ENCODE results near the gene PIF1.
A peak's percentile ranks its signal among the peaks of the same experiment; 100 is the strongest.
"Not testable (repeated sequence)": the region's sequence is repeated elsewhere in the genome, so short reads cannot be mapped to it uniquely, and the experiment has no call there.

PIF1 gene

DNA sequence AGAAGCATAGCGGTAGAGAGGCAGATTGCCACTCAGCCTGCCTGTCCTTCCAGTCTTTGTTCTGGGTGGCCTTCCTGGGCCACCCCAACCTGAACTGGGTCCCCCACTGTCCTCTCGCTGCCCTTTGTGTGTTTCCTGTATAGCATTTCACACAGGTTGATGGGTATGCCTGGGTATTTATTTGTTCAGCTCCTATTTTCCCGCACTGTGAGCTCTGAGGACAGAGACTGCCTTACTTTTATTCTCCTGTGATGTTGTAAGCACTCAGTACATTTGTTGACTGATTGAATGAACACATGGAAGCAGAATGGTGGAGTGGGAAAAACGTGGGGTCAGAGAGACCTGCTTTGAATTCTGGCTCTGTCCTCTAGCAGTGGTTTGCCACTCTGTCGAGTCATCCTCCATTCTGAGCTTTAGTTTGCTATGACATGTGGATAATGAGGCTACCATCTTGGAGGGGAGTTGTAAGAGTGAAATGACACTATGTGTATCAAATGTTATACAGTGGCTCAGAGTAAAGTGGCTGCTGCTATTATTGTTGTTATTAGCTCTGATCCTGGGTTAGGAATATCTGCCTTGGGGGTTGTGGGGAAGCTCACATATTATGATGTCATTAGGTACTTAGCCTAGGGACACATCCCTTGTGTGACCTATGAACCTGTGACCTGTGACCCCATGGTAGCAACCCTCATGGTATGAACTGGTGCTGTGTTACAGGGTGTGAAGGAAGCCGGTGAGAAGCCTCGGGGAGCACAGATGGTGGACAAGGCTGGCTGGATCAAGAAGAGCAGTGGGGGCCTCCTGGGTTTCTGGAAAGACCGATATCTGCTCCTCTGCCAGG lies 22.6 kb upstream of the PIF1 start:
- DNase-seq (ENCODE audit: low read depth): no peak

DNA sequence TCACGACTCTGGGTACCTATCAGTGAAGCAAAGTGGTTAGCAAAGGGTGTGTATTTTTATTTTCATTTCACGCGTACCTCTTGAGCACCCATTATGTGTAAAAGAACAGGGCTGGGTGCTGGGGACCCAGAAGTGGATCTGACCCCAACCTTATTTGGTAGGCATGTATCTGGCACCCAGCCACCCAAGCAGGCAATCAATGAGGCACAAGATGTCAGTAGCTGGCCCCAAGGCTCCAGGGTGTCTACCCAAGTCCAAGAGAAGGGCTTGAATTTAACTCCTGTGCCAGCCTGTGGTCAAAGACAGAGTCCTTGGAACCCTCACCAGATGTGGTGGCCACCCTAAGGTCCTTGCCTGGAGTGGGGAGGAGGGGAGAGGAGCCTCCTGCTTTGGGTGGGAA lies 22.0 kb upstream of the PIF1 start:
- no peak for DNase-seq (ENCODE audit: low read depth)

DNA sequence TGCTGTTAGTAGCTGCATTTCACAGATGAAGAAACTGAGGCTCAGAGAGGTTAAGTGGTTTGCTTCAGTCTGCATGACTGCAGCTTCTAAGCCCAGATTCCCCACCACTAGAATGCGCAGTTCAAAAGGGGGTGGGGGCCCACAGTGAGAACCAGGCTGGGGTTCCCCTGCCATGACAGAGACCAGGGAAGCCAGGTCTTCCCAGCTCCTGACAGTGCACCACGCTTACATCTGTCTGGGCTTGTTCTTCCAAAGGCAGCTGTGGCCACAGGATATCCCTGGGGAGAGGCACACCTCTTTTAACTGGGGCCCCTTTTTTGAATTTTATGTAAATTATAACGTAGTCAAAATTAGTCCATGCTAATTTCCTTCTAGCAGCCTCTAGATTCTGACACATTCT lies 21.6 kb upstream of the PIF1 start:
- DNase-seq (ENCODE audit: low read depth): no peak

DNA sequence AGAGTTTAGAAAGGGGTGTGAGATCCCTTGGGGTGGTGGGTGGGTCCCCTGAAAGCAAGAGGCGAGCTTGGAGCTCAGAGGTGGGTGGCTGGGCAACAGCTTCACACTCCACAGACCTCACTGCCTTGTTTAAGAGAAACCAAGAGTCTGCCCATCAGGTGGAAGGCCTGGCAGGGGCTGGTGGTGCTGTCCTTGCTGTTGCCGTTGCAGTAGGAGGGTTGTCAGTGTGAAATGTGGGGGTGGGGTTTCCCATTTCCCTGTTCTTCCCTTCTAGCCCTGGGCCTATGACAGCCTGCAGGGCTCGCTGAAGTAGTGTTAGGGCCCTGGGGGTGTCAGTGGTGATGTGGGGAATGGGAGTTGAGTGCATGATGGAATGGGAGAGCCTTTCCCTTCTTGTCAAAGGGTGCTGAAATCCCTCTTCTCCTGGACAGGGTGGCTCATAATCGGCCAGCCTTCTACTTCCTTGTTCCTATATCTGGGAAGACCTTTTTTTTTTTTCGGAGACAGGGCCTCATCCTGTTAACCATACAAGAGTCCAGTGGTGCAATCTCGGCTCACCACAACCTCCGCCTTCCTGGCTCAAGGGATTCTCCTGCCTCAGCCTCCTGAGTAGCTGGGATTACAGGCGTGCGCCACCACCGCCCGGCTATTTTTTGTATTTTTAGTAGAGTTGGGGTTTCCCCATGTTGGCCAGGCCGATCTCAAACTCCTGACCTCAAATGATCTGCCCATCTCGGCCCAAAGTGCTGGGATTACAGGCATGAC lies 20.6 kb upstream of the PIF1 start:
- no peak for DNase-seq (ENCODE audit: low read depth)

DNA sequence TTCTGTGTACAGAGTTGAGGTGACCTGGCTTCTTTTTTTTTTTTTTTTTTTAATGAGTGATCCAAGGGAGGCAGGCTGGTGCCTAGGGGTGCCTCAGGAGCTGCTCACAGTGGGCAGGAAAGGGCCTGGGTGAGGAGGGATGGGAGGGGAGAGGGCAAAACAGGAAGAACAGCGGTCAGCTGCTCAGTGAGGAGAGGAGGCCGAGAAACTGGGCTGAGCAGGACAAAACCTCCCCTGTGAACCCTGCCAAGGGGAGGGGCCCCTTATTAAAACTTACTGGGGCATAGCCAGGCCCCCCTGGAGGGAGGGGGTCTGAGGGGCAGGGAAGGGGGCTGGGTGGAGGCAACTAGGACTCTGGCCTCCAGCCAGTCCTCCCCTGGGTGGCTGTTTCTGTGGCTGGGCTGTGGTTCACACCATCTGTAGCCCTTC lies 19.8 kb upstream of the PIF1 start:
- DNase-seq (ENCODE audit: low read depth): no peak

DNA sequence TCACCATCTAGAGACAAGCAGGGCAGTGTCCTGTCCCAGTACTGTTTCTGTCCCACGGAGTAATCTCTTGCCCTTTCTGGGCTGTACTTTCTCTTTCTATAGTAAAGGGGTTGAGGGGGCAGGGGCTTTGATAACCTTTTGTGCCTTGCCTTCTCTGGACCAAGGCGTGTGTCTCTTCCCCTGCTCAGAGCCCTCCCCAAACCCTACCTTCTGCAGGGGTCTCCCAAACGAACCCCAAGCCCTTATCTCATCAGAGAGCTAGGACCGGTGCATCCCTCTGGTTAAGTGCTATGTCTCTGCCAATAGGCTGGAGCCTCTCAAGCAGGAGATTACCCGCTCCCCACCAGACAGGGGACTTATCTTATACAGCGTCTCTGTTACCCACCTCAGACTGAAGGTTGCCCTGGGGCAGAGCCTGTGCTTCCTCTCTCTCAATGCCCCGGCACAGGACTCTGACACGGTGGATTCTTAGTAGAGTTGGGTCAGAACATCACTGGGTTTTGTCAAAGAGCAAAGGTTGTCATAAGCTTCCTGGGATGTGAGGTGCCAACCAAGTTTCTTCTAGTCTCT lies 19.2 kb upstream of the PIF1 start:
- no peak for DNase-seq (ENCODE audit: low read depth)

DNA sequence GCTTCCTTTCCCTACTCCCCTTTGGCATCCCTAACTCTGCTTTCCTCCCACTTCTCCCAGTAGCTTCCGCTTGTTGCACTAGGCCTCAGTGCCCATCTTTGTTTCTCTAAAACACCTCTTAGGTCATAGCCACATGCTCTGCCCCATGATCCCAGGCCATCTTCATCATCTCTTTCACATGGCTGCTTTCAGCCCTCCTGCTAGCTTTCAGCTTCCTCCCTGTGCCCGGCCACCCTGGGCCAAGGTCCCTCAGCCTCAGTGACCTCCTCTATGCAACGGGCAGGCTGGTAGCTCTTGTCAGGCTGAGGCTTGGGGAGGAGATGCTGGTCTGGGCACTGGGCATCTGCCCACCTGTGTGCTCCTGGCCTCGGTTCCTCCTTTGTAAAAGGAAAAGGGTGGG lies 18.5 kb upstream of the PIF1 start:
- no peak for DNase-seq (ENCODE audit: low read depth)

DNA sequence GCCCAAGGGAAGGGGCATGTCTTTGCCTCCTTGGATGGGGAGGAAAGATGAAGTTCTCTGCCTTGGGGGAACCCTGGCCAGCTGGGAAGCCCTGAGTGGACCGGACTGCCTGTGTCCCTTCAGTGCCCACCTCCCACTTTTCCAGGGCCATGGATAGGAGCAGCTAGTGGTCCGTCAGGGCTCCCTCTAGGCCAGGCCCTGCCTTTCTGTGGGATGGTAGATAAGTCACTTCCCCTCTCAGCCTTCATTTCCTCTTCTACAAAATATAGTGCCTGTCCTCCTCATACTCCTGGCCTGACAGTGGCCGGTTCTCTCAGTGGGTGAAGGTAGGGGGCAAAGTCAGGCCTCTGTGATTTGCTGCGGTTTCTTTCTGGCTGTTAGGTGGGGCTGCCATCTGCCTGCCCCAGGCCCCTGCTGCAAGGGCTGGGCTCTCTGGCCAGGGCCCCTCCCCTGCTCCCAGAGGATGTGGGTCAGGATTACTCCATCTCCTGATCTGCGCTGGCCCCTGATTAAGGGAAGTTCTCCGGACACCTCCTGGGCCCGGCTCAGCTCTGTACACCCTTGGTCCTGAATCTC lies 17.6 kb upstream of the PIF1 start:
- DNase-seq (ENCODE audit: low read depth): no peak

DNA sequence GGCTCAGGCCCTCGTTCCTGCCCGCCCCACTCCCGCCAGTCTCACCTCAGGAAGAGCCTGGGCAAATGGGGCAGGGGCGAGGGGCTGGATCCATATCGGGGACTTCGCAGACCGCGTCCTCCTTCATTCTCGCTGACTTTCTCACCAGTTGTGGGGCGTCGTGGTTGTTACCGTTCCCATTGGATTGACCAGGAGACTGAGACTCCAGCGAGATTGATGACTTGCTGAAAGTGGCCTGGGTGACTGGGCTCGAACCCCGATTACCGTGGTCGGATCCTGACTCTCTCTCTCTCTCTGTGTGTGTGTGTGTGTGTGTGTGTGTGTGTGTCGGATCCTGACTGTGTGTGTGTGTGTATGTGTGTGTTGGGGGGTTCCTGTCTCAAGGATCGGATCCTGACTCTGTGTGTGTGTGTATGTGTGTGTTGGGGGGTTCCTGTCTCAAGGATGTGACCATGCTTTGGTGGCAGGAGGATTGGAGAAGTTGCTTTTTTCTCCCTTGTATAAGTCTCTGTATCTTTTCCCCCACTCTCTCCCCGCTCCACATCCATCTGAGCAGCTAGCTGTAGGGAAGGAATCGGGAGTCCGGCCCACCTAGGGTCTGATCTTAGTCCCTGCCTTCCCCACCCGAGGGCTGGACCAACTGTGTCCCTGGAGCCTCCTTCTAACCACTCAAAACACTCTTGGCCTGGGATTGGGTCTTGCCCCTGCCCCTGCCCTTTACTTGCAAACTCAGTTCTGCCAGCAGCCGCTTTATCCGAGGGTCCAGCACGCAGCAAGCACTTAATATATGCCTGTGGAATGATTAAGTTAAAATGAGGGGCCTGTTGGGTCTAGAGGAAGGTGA lies 16.9 kb upstream of the PIF1 start:
- no peak for DNase-seq (ENCODE audit: low read depth)

DNA sequence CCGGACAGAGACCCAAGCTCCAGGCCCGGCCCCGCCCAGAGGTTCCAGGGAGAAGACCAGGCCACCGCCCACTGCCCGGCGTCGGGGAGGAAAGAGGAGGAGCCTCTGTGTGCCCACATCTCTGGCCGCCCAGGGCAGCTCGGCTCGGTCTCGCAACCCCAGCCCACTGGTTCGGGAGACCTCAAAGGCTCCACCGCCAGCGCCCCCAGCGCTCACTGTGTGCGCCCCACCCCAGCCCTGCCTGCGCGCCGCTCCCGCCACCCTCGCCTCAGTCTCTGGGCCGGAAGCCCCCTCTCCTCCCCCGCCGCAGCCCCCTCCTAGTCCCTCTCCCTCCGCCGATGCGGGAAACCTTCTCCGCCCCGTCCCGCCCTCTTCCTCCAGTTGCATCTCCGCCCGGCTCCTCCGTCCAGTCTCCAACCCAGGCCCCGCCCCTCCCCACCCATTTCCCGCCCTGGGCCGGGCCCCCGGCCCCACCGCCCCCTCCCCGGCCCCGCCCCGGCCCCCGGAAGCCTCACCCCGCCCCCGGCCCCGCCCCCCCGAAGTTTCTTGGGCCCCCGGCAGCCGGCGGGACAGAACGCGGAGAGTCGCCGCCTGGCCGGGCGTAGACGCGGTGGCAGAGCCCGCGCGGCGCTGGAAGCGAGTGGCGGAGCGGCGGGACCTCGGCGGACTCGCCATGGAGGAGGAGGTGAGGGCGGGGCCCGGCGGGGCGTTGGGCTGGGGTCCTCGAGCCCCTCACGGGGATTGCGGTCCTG lies 16.1 kb upstream of the PIF1 start, which contains the start of gene PLEKHO2:
PLEKHO2 (plus strand) TSS at position 572 of the 752 bp plus-strand sequence; CDS start at position 674, 102 bp downstream.
- DNase-seq (ENCODE audit: low read depth): peak; percentile 93

DNA sequence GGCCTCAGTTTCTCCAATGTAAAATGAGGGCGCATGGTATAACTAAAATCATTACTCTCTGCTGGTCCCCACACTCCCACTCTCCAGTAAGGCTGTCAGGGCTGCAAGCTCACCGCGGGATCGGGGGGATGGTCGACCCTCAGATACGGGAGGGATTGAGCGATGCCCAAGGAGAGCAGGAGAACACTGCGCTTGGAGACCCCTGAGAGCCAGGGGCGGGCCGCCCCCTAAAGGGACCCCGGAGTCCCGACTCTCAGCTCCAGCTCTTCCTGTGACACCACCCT lies 15.6 kb upstream of the PIF1 start:
- no peak for DNase-seq (ENCODE audit: low read depth)

DNA sequence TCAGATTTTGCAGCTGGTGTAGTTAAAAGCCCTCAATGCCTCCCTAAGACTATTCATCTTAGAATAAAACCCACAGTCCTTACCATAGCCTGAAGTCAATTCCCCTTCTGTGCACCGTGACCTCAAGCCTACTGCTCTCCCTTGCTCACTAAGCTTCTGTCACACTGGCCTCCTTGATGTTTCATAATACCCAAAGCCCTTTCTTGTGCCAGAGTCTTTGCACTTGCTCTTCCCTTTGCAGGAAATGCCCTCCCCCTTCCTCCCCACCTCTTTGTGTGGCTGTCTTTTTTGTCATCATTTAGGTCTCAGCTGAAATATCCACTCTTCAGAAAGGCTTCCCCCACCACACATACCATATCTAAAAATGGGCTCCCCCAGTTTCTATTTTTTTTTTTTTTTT lies 12.1 kb upstream of the PIF1 start:
- DNase-seq (ENCODE audit: low read depth): no peak

DNA sequence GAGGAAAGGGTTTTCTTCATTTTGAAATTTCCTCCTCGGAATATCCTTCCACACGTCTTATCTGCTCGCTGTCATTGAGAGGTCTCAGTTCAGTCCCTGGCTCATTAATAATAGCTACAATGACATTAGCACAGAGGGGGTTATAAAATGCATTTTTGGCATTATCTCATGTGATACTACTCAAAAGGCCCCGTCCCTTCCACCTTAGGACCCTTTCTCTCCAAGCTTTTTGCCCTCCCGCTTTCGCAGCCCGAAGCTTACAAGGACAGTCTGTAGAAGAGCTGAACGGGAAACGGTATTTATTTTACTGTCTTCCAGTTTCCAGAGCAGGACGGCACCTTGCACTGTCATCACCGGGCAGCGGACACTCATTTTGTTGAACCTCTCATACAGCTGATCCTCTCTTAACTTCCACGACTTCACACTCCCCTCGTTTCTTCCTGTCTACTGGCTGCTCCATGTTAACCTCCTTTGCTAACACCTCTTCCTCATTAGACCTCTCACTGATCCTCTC lies 10.6 kb upstream of the PIF1 start:
- no peak for DNase-seq (ENCODE audit: low read depth)

DNA sequence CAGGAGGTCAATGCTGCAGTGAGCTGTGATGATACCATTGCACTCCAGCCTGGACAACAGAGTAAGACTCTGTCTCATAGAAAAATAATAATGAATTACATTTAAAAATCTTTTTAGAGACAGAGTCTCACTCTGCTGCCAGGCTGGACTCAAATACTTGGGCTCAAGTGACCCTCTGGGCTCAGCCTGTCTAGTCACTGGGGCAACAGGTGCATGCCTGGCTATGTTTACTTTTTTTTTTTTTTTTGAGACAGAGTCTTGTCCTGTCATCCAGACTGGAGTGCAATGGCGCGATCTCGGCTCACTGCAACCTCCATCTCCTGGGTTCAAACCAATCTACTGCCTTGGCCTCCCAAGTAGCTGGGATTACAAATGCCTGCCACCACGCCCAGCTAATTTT lies 8.2 kb upstream of the PIF1 start:
- no peak for DNase-seq (ENCODE audit: low read depth)

DNA sequence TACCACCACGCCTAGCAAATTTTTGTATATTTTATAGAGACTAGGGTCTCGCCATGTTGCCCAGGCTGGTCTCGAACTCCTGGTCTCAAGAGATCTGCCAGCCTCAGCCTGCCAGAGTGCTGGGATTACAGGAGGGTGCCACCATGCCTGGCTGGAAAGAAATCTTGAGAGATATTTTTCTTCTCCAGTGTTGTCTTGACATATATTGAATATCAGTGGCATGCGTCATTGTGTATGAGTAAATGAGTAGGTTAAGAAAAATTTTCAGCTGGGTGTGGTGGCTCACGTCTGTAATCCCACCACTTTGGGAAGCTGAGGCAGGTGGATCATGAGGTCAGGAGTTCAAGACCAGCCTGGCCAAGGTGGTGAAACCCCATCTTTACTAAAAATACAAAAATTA lies 3.5 kb upstream of the PIF1 start:
- no peak for DNase-seq (ENCODE audit: low read depth)

DNA sequence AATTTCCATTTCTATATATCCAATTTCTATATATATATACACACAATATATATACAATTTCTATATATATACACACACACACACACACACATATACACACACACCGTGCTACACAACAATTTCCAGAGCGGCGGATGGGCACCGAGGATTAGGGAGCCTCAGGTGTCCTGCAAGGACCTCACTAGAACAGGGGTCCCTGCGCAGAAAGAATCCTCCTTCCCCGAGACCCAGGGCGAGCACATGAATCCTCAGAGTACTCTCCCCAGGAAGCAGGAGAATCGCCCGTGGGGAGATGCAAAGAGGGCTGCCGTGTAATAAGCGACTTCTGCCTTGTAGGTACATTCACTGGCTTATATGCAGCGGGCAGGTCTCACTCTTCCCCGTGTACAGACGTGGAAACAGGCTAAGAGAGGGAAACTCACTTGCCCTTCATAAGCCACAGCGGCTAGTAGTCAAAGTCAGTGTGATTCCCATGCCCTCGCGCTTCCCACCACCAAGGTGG lies 467 bp downstream of the PIF1 start:
- DNase-seq (ENCODE audit: low read depth): no peak

DNA sequence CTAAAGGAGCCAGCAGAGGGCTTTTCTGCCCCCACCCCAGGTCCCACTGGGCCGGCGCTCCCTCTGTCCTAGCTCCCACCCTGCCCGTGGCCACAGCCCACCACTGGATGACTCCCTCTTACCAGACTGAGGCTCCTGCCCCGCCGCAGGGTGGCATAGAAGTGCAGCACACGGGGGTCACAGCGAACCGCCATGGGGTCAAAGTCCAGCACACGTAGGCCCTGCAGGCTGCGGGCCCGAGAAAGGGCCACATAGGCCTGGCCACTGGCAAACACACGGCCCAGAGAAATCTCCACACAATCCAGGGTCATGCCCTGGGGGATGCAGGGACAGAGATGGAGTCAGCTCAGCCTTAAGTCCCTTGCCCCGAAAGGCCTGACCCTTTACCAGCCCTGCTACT lies 9.0 kb downstream of the PIF1 start:
- no peak for DNase-seq (ENCODE audit: low read depth)

DNA sequence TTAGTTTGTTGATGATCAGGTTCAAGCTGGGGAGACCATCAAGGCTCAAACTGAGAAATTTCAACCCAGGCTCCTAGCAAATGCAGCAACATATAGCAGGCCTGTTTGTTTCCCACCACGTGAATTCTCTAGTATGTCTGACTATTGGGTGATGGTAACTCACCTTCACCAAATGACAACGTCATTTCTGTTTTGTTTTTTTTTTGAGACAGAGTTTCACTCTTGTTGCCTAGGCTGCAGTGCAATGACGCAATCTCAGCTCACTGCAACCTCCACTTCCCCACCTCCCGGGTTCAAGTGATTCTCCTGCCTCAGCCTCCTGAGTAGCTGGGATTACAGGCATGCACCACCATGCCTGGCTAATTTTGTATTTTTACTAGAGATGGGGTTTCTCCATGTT lies 10.5 kb downstream of the PIF1 start:
- DNase-seq (ENCODE audit: low read depth): not testable (repeated sequence)

DNA sequence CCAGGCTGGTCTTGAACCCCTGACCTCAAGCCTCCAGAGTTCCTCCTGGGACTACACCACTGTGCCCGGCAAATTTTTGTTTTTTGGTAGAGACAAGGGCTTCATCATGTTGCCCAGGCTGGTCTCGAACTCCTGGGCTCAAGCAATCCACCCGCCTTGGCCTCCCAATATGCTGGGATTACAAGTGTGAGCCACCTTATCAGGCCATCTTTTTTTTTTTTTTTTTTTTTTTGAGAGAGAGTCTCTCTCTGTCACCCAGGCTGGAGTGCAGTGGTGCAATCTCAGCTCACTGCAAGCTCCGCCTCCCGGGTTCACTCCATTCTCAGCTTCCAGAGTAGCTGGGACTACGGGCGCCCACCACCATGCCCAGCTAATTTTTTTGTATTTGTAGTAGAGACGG lies 11.2 kb downstream of the PIF1 start:
- DNase-seq (ENCODE audit: low read depth): not testable (repeated sequence)

DNA sequence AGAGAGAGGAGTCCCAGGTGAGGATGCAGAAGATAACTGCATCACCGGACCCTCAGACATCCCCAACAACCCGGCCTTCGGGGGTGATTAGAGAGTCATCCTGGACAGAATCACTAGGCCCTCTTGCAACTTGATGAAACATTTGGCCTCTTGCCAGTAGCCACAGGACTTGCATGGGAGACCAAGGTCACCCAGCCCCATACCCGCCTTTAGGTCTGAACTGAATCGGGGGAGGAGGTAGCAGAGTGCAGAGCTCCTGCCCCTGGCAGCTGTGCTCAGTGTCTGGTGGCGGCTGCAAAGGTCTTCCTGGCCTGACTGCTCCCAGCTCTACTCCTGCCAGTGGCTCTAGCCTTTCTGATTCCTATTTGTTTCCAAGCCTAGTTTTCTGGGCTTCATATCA lies 12.4 kb downstream of the PIF1 start:
- DNase-seq (ENCODE audit: low read depth): peak; percentile 27

All from fibroblast of the conjunctiva (primary cell).